DOHH2 (cell line): ENCODE measurements around the gene ANK3.

Experiments
- CTCF ChIP-seq: fragments of 200-600 bp; sonication (generic); IDR thresholded peaks from one replicate; pipeline ENCODE4 v1.5.1; 2014; ENCODE audit warnings: antibody characterized with exemption, mild to moderate bottlenecking, low read depth, low read length; ENCODE audit not compliant: poor library complexity, severe bottlenecking
- EZH2phosphoT487 ChIP-seq: fragments of 200-600 bp; sonication (generic); IDR thresholded peaks from 2 replicates; pipeline ENCODE4 v1.6.1; 2017; ENCODE audit warnings: borderline replicate concordance, mild to moderate bottlenecking, antibody characterized with exemption, low read length, moderate library complexity, mixed read lengths

GRCh38 chr10:60222047-60222446 is 167.6 kb downstream of the ANK3 start:
- no peak for TF ChIP-seq CTCF
- no peak for TF ChIP-seq EZH2phosphoT487
